Posterior vena cava (tissue), 2 donors: ENCODE measurements around the gene CDKL1. TPM values are rescaled to one million over a fixed set of nuclear protein-coding genes. Genes with fewer than 3 reads are reported as not detected.

Experiments
- DNase-seq: peaks from one replicate; pipeline ENCODE4 v3.0.0-alpha.2; 2020; ENCODE audit warnings: low spot score
- intact Hi-C, 2 donors: fragments of 100-400 bp; cut with DNase I; formaldehyde crosslinking; loops; one replicate each; pipeline versions ENCODE4 v1.14.1 to v1.14.2; 2022 to 2023
- long read RNA-seq, 2 donors: library from polyadenylated mRNA; unstranded; transcript quantifications; one replicate each; pipeline ENCODE4 v2.0.0, GENCODE V29; 2020 to 2021
- total RNA-seq, 2 donors: library from RNA; stranded (reverse); fragmentation: NEBNext Ultra II Directional; extraction: Animal tissue kit (Norgen Biotek cat#: 25700); gene quantifications; one replicate each; pipeline ENCODE4 v1.2.1, GENCODE V29; 2021
- donor health status: DM: yes; HTN: yes; CAD: no.
- donor health status: DM: yes; HTN: yes; CAD: no.

The CDKL1 gene
- total RNA-seq = 10 to 100 TPM; 10.2 to 17.4 TPM
- long read RNA-seq, donor 1, partial matches to known transcripts = 0 of 4 reads
- long read RNA-seq, donor 1, other reads (novel, unspliced or antisense) = 4 of 4 reads
- long read RNA-seq, donor 2, partial matches to known transcripts = 1 of 14 reads
- long read RNA-seq, donor 2, other reads (novel, unspliced or antisense) = 13 of 14 reads

DNA sequence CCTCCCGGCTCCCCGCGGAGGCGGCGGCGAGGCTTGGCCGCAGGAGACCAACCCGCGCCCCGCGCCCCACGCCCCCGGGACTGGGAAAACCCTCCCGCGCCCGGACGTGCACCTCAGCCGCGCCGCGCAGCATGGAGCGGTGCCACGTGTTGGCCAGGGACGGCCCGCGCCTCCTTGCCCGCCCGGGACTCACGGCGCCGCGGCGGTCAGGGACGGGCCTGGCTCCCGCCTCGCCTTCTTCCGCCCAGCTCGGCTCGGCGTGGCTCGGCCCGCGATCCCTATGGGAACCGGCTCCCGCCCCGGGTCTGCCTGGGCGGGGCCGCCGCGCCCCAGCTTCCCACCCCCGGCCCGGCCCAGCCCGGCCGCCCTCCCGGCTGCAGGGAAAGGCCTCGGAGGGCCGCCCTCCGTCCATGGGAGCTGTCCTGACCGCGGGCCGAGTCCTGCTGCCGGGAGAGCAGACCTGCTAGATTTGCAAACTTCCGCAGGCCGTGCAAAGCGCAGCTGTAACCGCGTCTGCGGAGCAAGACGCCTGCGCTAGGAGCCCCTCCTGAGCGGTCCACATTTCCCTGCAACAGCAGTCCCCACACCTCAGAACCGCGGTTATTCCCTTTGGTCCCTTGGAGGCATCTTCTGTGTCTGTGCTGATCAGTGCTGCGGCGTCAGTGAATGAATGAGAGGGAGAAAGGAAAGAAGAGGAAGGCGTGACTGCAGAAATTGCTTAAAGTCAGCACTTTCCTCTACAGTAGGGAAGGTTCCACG is at the start of gene CDKL1:
CDKL1 (minus strand) TSS at position 251 of the 759 bp plus-strand sequence. CDS start 1,013 bp downstream, outside the sequence.
- intact Hi-C loops = loop anchor here (10.0 kb wide), 2 partner anchors 52 to 62 kb away; no protein-coding TSS in a partner anchor

DNA sequence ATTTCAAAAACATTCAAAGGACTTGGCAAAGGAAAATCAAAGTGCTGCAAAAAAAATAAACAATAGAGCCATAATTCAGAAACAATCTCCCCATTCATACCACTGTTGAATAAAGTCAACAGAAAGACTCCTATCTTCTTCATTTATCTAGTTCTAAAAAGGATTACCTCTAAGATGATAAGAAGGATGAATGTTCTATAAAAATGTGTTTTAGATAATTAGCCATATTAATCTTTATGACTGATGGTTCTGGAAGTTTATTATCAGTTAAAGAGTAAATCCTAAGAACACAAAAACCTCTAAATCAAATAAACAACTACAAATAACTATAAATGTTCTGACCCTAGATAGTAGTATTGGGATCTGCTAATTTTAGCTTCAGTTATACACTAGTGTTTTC is 37.8 kb upstream of the CDKL1 start:
- DNase-seq = no peak
- intact Hi-C loops = loop anchor here in 1 of 2 donors (2.0 kb wide), 1 partner anchor 64 kb away; no protein-coding TSS in a partner anchor

More for the DNA sequence above, at the start of gene CDKL1:
- peak; percentile 88 for DNase-seq

DNA sequence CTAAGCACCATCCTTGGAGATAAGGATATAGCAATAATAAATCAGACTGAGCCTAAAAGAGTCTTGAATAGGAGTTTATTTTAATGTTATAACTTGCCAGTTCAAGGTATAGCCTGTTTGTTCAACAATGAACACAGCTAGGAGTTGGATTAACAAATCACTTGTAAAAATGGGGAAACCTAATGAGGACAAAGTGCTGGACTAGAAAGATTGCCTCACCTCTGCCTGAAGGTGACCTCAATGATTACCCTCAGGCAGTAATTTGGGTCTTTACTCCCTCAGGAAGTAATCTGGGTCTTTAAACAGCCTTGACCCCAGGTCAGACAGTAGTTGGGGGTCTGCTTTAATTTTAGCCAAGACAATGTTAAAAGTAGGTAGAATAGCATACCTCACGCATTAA is 35.5 kb upstream of the CDKL1 start:
- DNase-seq = no peak
- intact Hi-C loops = no loop called here

DNA sequence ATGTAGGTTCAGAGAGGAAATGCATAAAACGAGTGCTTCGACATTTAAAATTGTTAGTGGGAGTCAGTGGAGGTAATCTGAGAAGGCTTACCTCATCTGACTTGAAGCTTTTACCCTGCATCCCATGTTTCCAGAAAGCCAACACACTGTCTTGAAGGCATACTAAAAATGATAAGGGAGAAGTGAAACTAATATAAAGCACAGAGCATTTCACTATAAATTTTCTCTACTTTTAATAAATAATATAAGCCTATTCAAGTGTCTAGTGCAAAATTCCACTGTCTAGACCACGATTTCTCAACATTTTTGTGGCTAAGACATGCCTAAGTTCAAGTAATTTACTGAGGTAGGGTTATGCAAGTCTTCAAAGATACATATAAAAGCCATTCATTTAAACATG is 29.1 kb upstream of the CDKL1 start:
- no peak for DNase-seq
- intact Hi-C loops = no loop called here

DNA sequence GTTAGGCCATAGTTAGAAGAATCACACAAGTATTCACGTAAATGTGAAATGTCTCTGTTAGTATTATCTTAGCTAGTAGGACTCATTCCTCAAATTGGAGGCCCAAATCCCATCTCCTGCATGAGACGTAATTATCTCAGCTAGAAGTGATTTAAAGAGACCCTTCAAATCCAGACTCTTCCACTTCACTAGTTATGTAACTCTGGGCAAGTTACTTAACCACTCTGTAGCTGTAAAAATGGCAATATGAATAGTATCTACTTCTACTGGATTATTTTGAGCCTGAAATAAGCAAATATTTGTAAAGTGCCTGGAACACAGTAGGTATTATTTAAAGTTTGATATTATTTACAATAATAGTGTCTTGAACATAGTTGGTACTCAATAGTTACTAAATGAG is 28.4 kb upstream of the CDKL1 start:
- no peak for DNase-seq
- intact Hi-C loops = no loop called here

DNA sequence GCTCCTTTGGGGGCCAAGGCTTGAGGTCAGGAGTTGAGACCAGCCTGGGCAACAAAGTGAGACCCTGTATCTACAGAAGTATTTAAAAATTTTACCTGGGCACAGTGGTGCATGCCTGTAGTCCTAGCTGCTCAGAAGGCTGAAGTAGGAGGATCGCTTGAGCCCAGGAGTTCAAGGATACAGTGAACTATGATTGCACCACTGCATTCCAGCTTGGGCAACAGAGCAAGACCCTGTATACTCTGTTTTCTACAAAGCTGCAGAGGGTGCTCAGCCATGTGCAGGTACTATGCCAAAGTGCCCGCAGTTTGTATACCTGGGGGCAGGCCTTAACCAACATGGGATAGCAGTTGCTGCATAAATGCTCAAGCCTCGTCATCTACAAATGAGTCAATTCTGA is 26.8 kb upstream of the CDKL1 start:
- DNase-seq = no peak
- intact Hi-C loops = no loop called here

DNA sequence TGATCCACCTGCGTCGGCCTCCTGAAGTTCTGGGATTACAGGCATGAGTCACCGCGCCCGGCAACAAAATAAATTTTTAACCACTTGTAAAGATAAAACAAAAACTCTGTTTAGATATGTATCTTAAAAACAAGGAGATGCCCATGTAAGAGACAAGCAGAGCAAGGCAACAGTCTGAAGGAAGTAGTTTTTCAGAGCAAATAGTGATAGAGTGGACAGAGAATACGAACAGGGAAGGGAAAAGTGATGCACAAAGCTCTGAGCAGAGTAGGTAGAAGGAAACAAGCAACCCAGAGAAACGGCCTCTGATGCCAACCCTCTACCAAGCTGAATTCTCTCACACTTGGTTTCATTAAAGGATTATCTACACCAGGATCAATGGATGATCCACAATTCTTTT is 24.8 kb upstream of the CDKL1 start:
- intact Hi-C loops = no loop called here
- DNase-seq = no peak

DNA sequence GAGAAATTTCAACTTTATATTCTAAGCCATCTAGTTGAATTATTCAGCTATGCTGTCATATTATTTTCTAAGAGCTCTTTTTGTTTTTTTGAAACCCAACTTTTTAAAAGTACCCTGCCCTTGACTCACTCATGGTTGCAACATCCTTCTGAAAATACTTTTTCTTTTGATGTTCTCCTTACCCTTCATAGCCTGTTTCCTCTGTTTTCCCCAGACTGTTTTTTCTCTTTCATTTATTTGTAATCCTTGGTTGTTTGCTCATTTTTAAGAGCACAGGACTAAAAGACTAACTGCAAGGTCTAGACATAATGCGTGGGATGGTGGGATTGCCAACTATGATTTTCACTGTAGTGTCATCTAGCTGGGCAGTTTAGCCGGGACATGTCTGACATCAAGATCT is 21.2 kb upstream of the CDKL1 start:
- no peak for DNase-seq
- intact Hi-C loops = no loop called here

DNA sequence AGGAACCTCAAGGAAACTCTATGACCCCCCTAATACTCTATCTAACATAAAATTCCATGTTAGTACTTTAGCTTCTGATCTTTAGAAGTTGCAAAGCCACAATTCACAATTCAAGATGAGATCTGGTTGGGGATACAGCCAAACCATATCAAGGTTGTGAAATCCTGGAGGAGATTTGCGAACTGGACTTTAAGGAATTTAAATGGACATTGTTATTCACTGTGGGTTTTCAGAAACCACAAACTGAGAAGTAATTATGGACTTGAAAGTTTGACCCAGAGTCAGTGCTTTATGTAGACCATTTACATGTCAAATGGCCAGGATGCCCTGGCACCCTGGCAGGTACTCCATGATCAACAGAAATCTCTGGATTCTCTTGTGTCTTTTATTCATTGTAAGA is 14.2 kb upstream of the CDKL1 start:
- DNase-seq = no peak

DNA sequence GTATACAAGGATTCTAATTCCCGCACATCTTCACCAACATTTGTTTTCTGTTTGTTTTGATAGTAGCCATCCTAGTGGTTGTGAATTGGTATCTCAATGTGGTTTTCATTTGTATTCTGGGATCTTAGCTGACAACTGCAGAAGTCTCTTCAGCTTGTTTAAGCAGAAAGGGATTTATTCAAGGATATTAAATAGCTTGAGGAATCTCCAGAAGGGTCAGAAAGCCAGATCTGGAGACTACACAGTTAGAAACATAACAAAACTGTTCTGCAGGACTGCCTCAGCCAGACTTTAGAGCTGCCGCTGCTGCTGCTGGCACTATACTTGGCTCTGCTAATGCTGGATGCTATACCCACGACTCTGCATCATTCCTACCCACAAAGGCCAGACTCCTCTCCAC is 13.4 kb upstream of the CDKL1 start:
- no peak for DNase-seq
- intact Hi-C loops = no loop called here

More for the DNA sequence above, 14.2 kb upstream of the CDKL1 start:
- intact Hi-C loops = no loop called here

DNA sequence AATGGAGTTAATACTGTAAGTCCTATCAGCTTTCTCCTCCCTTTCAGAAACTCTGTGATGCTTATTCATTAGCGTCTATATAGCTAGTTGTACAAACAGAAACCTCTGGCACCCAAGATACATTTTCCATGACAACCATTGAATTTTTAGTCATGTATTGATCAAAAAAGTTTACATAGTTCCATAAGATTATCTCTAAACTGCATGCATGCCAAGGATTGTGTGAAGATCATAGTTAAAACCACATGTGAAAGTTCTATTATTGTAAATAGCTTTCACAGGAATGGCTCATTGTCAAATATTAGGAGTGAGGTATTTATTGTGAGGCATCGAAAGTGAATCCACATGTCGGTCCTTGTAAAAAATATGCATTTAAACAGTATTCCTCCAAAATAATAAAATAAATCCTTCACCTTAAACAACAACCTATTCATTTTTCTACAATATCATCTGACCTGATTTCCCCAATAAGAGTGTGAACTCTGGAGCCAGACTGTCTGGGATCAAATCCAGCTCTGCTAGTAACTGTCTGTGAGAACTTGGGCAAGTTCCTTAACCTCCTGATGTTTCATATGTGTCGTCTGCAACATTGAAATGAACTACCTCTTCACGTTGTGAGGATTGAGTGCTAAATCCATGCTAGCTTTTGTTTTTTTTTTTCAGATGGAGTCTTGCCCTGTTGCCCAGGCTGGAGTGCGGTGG is 10.6 kb upstream of the CDKL1 start:
- DNase-seq = no peak
- intact Hi-C loops = no loop called here

DNA sequence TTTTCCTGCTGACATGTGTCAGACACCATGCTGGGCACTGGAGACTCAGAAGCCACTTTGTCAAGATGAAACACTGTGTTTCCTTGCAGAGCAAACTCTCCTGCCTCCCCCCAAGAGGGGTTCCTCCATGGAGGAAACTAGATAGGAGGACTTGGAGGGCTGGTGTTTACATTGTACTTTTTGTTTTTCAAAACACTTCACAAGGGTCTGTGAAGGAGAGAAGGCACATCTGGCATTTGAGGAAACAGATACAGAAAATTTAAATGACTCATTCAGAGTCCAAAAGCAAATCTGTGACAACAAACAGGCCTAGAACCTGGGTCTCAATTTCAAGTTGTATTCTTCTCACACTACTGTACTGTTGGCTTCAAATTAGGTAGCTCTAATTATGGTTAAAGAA is 6.7 kb upstream of the CDKL1 start:
- intact Hi-C loops = no loop called here
- DNase-seq = no peak

DNA sequence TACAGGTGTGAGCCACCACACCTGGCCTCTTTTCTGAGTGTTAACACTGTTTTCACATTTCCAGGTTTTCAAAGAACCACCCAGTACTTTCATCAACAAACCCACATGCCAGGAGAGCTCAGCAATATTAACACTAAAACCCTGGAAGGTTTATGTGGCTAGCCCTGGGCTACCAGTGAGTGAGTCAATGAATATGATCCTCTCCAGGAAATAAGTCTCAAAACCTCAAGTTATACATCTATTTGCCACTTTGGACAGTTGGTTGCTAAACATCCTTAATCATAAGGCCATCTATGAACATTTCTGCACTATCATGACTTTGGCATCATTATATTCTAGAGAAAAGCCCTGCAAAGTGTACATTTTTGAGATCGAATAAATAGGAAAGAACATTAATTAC is 6.3 kb upstream of the CDKL1 start:
- intact Hi-C loops = no loop called here
- no peak for DNase-seq

DNA sequence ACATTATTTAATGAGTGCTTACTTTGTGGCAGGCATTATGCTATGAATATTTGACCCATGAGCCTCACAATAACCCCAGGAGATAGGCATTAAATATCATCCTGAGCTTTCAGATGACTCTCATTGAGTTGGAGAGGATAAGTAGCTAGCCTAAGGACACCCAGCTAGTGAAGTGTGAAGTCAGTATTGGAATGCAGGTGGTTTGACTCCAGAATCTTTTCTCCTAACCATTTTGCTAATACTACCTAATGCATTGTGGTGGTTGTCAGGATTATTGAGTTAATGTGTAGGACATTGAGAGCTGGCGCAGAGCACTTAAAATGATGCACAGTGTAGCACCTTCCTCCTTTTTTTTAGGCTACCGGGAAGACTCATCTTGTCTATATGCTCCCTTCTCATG is 3.8 kb upstream of the CDKL1 start:
- no peak for DNase-seq
- intact Hi-C loops = no loop called here

DNA sequence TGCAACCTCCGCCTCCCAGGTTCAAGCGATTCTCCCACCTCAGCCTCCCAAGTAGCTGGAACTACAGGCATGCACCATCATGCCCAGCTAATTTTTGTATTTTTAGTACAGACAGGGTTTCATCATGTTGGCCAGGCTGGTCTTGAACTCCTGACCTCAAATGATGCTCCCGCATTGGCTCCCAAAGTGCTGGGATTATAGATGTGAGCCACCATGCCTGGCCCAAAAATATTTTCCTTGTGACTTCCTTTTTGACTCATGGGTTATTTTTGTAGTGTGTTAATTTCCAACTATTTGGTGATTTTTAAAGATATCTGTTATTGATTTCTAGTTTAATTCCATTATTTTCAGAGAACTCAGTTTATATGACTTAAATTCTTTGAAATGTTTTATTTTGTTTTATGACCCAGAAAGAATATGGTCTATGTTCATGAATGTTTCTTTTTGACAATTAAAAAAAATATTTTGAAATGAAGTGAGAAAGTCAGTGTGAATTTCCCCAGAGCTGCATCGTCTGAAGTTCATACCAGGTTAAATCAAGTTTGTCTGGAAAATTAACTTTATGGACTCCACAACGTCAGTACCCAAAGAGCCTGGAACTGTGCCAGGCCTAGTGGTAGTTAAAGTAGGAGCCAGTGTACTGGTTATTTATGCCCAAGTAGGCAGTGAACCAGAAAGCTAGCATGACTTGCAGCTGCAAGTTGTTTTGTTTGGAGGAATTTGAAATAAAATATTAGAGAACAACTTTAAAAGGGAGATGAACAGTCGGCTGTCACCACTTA is 2.8 kb upstream of the CDKL1 start:
- DNase-seq = no peak
- intact Hi-C loops = loop anchor here (10.0 kb wide), 2 partner anchors 55 to 65 kb away; no protein-coding TSS in a partner anchor

DNA sequence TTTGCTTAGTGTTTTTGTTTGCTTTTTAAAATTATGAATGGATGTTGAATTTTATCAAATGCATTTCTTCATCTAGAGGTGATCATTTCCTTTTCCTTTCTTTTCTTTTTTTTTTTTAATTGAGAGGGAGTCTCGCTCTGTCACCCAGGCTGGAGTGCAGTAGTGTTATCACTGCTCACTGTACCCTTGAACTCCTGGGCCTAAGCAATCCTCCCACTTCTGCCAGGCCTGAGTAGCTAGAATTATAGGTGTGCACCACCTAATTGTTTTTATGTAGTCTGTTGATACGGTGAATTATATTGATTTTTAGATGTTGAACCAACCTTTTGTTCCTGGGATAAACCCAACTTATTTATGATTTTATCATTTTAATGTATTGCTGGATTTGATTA is 1.5 kb upstream of the CDKL1 start:
- no peak for DNase-seq
- intact Hi-C loops = loop anchor here (10.0 kb wide), 2 partner anchors 53 to 63 kb away; no protein-coding TSS in a partner anchor

DNA sequence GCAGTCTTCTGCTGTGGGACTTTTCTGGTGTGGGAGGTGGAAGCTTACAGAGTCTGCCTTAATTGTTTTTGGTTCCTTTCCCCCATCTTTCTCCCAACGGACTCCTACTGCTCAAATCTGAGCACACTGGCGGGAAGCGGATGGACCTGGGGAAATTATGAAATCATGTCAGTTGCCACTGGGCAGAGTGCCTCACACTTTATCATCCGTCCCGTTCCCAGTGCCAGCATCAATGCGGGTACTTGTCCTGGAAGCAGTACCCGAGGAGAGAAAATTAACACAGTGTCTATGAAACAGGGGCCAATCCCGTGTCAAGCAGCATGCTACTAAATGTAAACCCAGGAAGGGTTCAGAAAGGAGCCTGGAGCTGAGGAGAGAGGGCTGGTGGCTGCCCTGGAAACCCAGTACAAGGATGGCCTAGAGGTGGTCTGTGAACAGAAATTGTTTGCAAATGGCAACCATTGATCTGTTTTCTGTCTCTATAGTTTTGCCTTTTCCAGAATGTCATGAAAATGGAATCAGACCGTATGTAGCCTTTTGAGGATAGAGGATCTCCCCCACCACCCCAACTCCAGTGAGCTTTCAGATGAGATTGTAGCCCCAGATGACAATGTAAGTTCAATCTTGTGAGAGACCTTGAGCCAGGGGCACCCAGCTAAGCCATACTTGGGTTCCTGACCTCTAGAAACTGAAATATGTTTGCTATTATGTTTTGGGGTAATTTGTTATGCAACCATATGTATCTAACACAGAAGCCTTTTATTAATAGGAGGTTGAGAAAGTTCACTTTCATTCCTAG is 908 bp upstream of the CDKL1 start:
- no peak for DNase-seq
- intact Hi-C loops = loop anchor here (10.0 kb wide), 2 partner anchors 53 to 63 kb away; no protein-coding TSS in a partner anchor

DNA sequence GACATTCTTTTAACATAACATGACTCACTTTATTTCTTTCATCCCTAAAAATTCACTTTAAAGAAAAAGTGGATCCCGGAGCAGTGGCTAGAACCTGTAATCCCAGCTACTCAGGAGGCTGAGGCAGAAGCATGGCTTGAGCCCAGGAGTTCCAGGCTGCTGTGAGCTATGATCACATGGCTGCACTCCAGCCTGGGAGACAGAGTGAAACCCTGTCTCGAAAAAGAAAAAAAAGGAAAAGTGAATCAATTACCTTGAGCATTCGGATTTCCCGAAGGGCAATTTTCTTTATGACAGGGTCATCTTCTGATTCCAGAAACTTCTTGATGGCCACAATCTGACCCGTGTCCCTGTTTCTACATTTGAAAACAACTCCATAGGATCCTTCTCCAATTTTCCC is 1.2 kb downstream of the CDKL1 start:
- no peak for DNase-seq

DNA sequence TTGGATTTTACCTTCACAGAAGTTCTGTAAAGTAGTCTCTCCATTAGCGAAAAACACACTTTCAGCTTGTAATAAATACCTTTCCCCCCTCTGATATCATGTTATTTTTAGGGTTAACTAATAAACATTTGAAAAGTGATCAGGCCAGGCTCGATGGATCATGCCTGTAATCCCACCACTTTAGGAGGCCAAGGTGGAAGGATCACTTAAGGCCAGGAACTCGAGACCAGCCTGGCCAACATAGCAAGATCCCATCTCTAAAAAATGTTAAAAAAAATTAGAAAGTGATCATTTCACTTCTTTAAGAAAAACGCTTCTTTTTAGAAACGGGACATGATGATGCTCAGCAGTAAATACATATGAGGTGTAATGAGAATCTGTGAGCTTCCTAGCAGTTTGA is 2.0 kb downstream of the CDKL1 start:
- DNase-seq = no peak
- intact Hi-C loops = loop anchor here (10.0 kb wide), 2 partner anchors 50 to 60 kb away; no protein-coding TSS in a partner anchor

More for the DNA sequence above, 1.2 kb downstream of the CDKL1 start:
- intact Hi-C loops = loop anchor here (10.0 kb wide), 2 partner anchors 51 to 61 kb away; no protein-coding TSS in a partner anchor
